H1 (cell line): ENCODE measurements around the gene DAAM1. TPM values are rescaled to one million over a fixed set of nuclear protein-coding genes. Genes with fewer than 3 reads are reported as not detected.

ENCODE experiments used
- CTCF ChIA-PET: fragments of 300-600 bp; sonication (Branson Sonifier 250); formaldehyde crosslinking; loops from one replicate; lab custom pipeline; 2021; ENCODE audit not compliant: partially characterized antibody; lab: Charles Lee
- POLR2A ChIA-PET: fragments of 300-600 bp; sonication (Branson Sonifier 250); formaldehyde crosslinking; loops from one replicate; lab custom pipeline; 2021; ENCODE audit warnings: inconsistent platforms; ENCODE audit not compliant: partially characterized antibody; lab: Charles Lee
- DNase-seq, 2 experiments: peaks; one replicate each; pipeline versions ENCODE4 v3.0.0 to v3.0.0-alpha.2; 2010 to 2022; ENCODE audit warnings: low spot score in 2 of 2, low read depth in 1 of 2, mixed read lengths in 1 of 2
- FAIRE-seq: peaks from 2 replicates; lab custom pipeline; 2011; peaks lifted over from hg19 to GRCh38; lab: Jason Lieb, UNC
- H2AFZ ChIP-seq: 2 replicates; pipeline ENCODE4 v1.8.1; 2012; ENCODE audit warnings: low read length, inconsistent platforms
- H2AK5ac ChIP-seq: 2 replicates; pipeline ENCODE4 v1.6.1; 2013; ENCODE audit warnings: low read depth, low read length
- H2BK120ac ChIP-seq: replicated peaks from 2 replicates; pipeline ENCODE3; 2013; ENCODE audit warnings: low read depth, low read length, inconsistent platforms
- H2BK12ac ChIP-seq: 2 replicates; pipeline ENCODE4 v1.6.1; 2013; ENCODE audit warnings: low read depth, low read length
- H2BK15ac ChIP-seq: 2 replicates; pipeline ENCODE4 v1.6.1; 2013; ENCODE audit warnings: low read length
- H2BK20ac ChIP-seq: 2 replicates; pipeline ENCODE4 v1.6.1; 2013; ENCODE audit warnings: low read length
- H2BK5ac ChIP-seq: 2 replicates; pipeline ENCODE4 v1.6.1; 2013; ENCODE audit warnings: low read depth, low read length
- H3K14ac ChIP-seq: 2 replicates; pipeline ENCODE4 v1.6.1; 2013; ENCODE audit warnings: inconsistent platforms; ENCODE audit not compliant: insufficient read length
- H3K18ac ChIP-seq: 2 replicates; pipeline ENCODE4 v1.6.1; 2013; ENCODE audit warnings: low read length; ENCODE audit errors: extremely low read depth
- H3K23ac ChIP-seq: 2 replicates; pipeline ENCODE4 v1.6.1; 2013; ENCODE audit warnings: inconsistent platforms; ENCODE audit not compliant: insufficient read length
- H3K23me2 ChIP-seq: 2 replicates; pipeline ENCODE4 v1.6.1; 2013; ENCODE audit warnings: low read depth, low read length
- H3K27ac ChIP-seq: 2 replicates; pipeline ENCODE4 v1.6.1; 2011; ENCODE audit warnings: low read depth, low read length, inconsistent platforms
- H3K27me3 ChIP-seq, 4 experiments: replicated peaks in 1 of 4; 1 replicate in 1 of 4; 2 replicates in 3 of 4; pipeline versions ENCODE4 v1.6.1 to v1.8.1; 2011 to 2013; ENCODE audit warnings: low read length in 3 of 4, mild to moderate bottlenecking in 3 of 4, inconsistent platforms in 2 of 4, mixed read lengths in 2 of 4, moderate library complexity in 1 of 4; ENCODE audit not compliant: control insufficient read depth in 3 of 4, insufficient read depth in 3 of 4; ENCODE audit errors: extremely low read depth in 1 of 4
- H3K36me3 ChIP-seq, 4 experiments: 2 replicates each; pipeline versions ENCODE4 v1.6.1 to v1.8.1; 2011 to 2013; ENCODE audit warnings: mild to moderate bottlenecking in 4 of 4, low read length in 3 of 4, moderate library complexity in 2 of 4, control low read depth in 1 of 4, inconsistent platforms in 1 of 4; ENCODE audit not compliant: insufficient read depth in 4 of 4, control insufficient read depth in 2 of 4
- H3K4ac ChIP-seq: replicated peaks from 2 replicates; pipeline ENCODE3; 2013; ENCODE audit warnings: low read length, low read depth, mixed read lengths, inconsistent platforms; ENCODE audit not compliant: insufficient read length
- H3K4me1 ChIP-seq, 4 experiments: replicated peaks in 1 of 4; 1 replicate in 1 of 4; 2 replicates in 3 of 4; pipeline versions ENCODE4 v1.6.1 to v1.8.1; 2011 to 2013; ENCODE audit warnings: low read length in 3 of 4, inconsistent platforms in 2 of 4, mixed read lengths in 1 of 4; ENCODE audit not compliant: insufficient read depth in 4 of 4, control insufficient read depth in 3 of 4
- H3K4me2 ChIP-seq, 2 experiments: 2 replicates each; pipeline versions ENCODE4 v1.6.1 to v1.8.1; 2011 to 2013; ENCODE audit warnings: low read depth in 2 of 2, low read length in 2 of 2, control low read depth in 1 of 2, inconsistent platforms in 1 of 2, mild to moderate bottlenecking in 1 of 2; ENCODE audit not compliant: insufficient read depth in 1 of 2
- H3K4me3 ChIP-seq, 4 experiments: fragments of 200-600, 300-600 bp in 1 of 4; sonication (generic), shearing (Covaris generic), sonication (Bioruptor Twin) in 1 of 4; 2 replicates each; pipeline versions ENCODE4 v1.5.1 to v1.8.1; 2011 to 2016; ENCODE audit warnings: low read length in 4 of 4, low read depth in 3 of 4, control low read depth in 2 of 4, inconsistent platforms in 2 of 4, mild to moderate bottlenecking in 2 of 4, mixed read lengths in 1 of 4, moderate library complexity in 1 of 4; ENCODE audit not compliant: insufficient read depth in 2 of 4; ENCODE audit errors: extremely low read depth in 1 of 4
- H3K56ac ChIP-seq: replicated peaks from 2 replicates; pipeline ENCODE3; 2013; ENCODE audit warnings: low read depth, mild to moderate bottlenecking, mixed read lengths, low read length, inconsistent platforms; ENCODE audit not compliant: insufficient read length
- H3K79me1 ChIP-seq: 2 replicates; pipeline ENCODE4 v1.6.1; 2013; ENCODE audit warnings: low read depth, low read length, control low read depth
- H3K79me2 ChIP-seq, 2 experiments: 2 replicates each; pipeline versions ENCODE4 v1.6.1 to v1.8.1; 2012 to 2013; ENCODE audit warnings: low read length in 2 of 2, mild to moderate bottlenecking in 2 of 2, inconsistent platforms in 1 of 2; ENCODE audit not compliant: insufficient read depth in 2 of 2, control insufficient read depth in 1 of 2
- H3K9ac ChIP-seq, 4 experiments: replicated peaks in 1 of 4; 1 replicate in 1 of 4; 2 replicates in 3 of 4; pipeline versions ENCODE4 v1.6.1 to v1.8.1; 2011 to 2013; ENCODE audit warnings: low read depth in 3 of 4, low read length in 3 of 4, control low read depth in 2 of 4, mild to moderate bottlenecking in 2 of 4, moderate library complexity in 2 of 4, inconsistent platforms in 1 of 4; ENCODE audit errors: extremely low read depth in 1 of 4
- H3K9me3 ChIP-seq, 2 experiments: 2 replicates each; pipeline versions ENCODE4 v1.6.1 to v1.8.1; 2012 to 2013; ENCODE audit warnings: mild to moderate bottlenecking in 2 of 2, moderate library complexity in 2 of 2, control low read depth in 1 of 2, inconsistent platforms in 1 of 2, low read depth in 1 of 2, low read length in 1 of 2, mixed read lengths in 1 of 2; ENCODE audit not compliant: insufficient read depth in 2 of 2
- H4K20me1 ChIP-seq, 2 experiments: replicated peaks in 1 of 2; 2 replicates each; pipeline versions ENCODE3 to v1.8.1; 2011 to 2013; ENCODE audit warnings: inconsistent platforms in 2 of 2, low read length in 2 of 2, mild to moderate bottlenecking in 1 of 2; ENCODE audit not compliant: insufficient read depth in 2 of 2, control insufficient read depth in 1 of 2
- H4K5ac ChIP-seq: 2 replicates; pipeline ENCODE4 v1.6.1; 2013; ENCODE audit warnings: low read length, low read depth, mixed read lengths, inconsistent platforms; ENCODE audit not compliant: insufficient read length
- H4K8ac ChIP-seq: 2 replicates; pipeline ENCODE4 v1.8.0; 2013; ENCODE audit warnings: mild to moderate bottlenecking, moderate library complexity, low read length, inconsistent platforms; ENCODE audit not compliant: insufficient read depth; ENCODE audit errors: extremely low read depth
- H4K91ac ChIP-seq: replicated peaks from 2 replicates; pipeline ENCODE3; 2013; ENCODE audit warnings: low read length, mixed read lengths, inconsistent platforms; ENCODE audit not compliant: insufficient read length
- BCL11A ChIP-seq, 2 experiments: IDR thresholded peaks; one replicate each; pipeline ENCODE4 v1.6.1; 2011; ENCODE audit warnings: low read depth in 2 of 2, low read length in 2 of 2, mild to moderate bottlenecking in 2 of 2
- EGR1 ChIP-seq: IDR thresholded peaks from 2 replicates; pipeline ENCODE4 v1.6.1; 2011; ENCODE audit warnings: low read depth, low read length, borderline replicate concordance
- HDAC2 ChIP-seq, 2 experiments: fragments of 300-600 bp in 1 of 2; sonication (generic) in 1 of 2; IDR thresholded peaks; 2 replicates each; pipeline ENCODE4 v1.6.1; 2011 to 2012; ENCODE audit warnings: low read depth in 2 of 2, low read length in 2 of 2, mild to moderate bottlenecking in 2 of 2, moderate library complexity in 2 of 2, borderline replicate concordance in 1 of 2, inconsistent platforms in 1 of 2
- NANOG ChIP-seq: IDR thresholded peaks from 2 replicates; pipeline ENCODE4 v1.6.1; 2011; ENCODE audit warnings: low read length, low read depth, mild to moderate bottlenecking, inconsistent platforms; ENCODE audit not compliant: insufficient read depth, poor library complexity, severe bottlenecking
- NRF1 ChIP-seq: IDR thresholded peaks from 2 replicates; pipeline ENCODE4 v1.6.1; 2011; ENCODE audit warnings: mild to moderate bottlenecking, low read depth, low read length, improper control_type of control experiment
- WGBS, 2 experiments: shearing (Covaris generic) in 1 of 2; methylation state at CpG; one replicate each; pipeline versions ENCODE4 v1.1.6 to v1.1.7; 2013 to 2015; ENCODE audit warnings: low lambda C conversion rate in 2 of 2, mixed read lengths in 2 of 2, inconsistent platforms in 1 of 2, low coverage in 1 of 2, missing lambda C conversion rate in 1 of 2; ENCODE audit not compliant: insufficient replicate concordance in 2 of 2, insufficient coverage in 1 of 2, insufficient read length in 1 of 2; ENCODE audit errors: extremely low coverage in 1 of 2, missing lambda C conversion rate in 1 of 2; 5-methylcytosine and 5-hydroxymethylcytosine counted together
- polyA plus RNA-seq, 7 experiments: library from polyadenylated mRNA; depleted of rRNA in 3 of 7; stranded (reverse) in 5 of 7; unstranded in 2 of 7; fragments of >200 nt in 5 of 7; fragments of 200-250 nt in 2 of 7; gene quantifications; 1 replicate in 5 of 7; 2 replicates in 1 of 7; 4 replicates in 1 of 7; pipeline versions ENCODE4 v1.2.1 to v1.2.3, GENCODE V29; 2011 to 2013; ENCODE audit warnings: missing spikeins in 2 of 7, mixed read lengths in 2 of 7
- total RNA-seq: library from RNA; stranded (reverse); fragmentation: NEBNext Ultra II Directional; extraction: Animal tissue kit (Norgen Biotek cat#: 25700); gene quantifications from 2 replicates; pipeline ENCODE4 v1.2.1, GENCODE V29; 2021

DAAM1 gene
- total and polyA plus RNA-seq, 2 of the 8 experiments (the other 6 are each of a cell fraction or from before 2014, with no cell fraction given): 5.0 to 44.9 TPM

GRCh38 chr14:59140106-59140843 is 48.2 kb upstream of the DAAM1 start:
- Histone ChIP-seq H2BK20ac (no peak overlapping the region), H2BK5ac (no peak overlapping the region), H3K27ac (no peak overlapping the region), H3K36me3 (no peaks in the 10 kb centered on the region), H2AK5ac (no peak overlapping the region), H4K20me1 (no peaks in the 10 kb centered on the region), H3K4me1 (no peaks in the 10 kb centered on the region), H2BK120ac (no peak overlapping the region), H3K9me3 (no peaks in the 10 kb centered on the region), H3K79me1 (no peaks in the 10 kb centered on the region), H3K27me3 (no peaks in the 10 kb centered on the region), H3K9ac (no peak overlapping the region), H3K79me2 (no peaks in the 10 kb centered on the region), H3K18ac (no peak overlapping the region), H2BK15ac (no peak overlapping the region), H2AFZ (no peak overlapping the region), H3K23me2 (no peaks in the 10 kb centered on the region), H4K5ac (no peak overlapping the region), H4K8ac (no peak overlapping the region), H3K4me3 (no peak overlapping the region), H3K4me2 (no peak overlapping the region), H3K23ac (no peak overlapping the region), H2BK12ac (no peak overlapping the region), H3K4ac (no peak overlapping the region), H3K56ac (no peak overlapping the region), H3K14ac (no peak overlapping the region), H4K91ac (no peak overlapping the region)
- no peak for FAIRE-seq
- CTCF ChIA-PET: interaction anchor here (0.9 kb wide), 1 partner anchor 304 kb away, joined by 3 read pairs; no protein-coding TSS in a partner anchor
- POLR2A ChIA-PET: no interaction called here
- DNase-seq: no peak
- TF ChIP-seq NRF1 (no peak), BCL11A (IDR thresholded peaks at IDR 0.05; ENCODE audit: low read depth in 2 of 2, low read length in 2 of 2) (no peak), NANOG (no peak), HDAC2 (IDR thresholded peaks at IDR 0.05; ENCODE audit: borderline replicate concordance in 1 of 2, low read depth in 2 of 2, low read length in 2 of 2) (no peak), EGR1 (no peak)
- WGBS, 2 experiments: 90% methylated on average over 7 of the region's 7 CpGs; no CpG with 5 or more reads in 1 of the 2 experiments
